Measurements from ENCODE around the gene CARS2.

Gene CARS2

DNA sequence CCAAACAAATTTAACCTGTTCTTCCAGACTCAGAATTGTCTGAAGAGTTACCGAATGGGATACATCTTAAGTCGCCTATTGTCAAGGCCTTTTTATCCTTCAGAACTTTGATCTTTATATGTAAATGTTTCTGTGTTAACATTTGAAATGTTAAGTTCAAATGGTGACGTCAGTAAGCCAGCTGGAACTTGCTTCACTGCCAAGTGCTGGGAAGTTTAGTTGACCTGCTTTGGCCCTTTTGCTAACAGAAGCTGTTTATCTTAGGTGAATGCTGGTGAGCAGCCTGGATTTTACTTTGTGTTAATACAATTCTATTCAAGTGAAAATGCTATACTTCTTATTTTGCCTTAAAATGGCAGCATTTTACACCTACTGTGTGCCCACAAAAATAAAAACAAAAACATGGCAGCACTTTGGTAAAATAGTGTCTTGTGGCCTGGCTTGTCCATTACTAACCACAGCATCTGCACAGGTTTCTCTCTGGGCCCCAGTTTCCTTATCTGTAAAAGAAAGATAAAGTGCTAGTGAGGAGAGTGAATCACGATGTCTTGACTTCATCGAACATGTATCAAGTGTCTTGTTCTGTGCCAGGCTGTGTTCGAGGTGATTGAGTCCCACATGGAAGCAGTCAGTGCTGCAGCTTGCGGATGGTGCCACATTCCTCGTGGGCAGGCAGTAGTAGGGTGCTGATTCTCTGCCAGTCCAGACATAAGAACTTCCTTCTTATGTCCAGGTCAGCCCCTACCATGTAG, 88.4 kb downstream of the CARS2 start:
- TF ChIP-seq BACH2 (CRISPR knock-in tag; IDR thresholded peaks at IDR 0.05; ENCODE audit: borderline replicate concordance): no peak
- TF ChIP-seq, protein P1, sequence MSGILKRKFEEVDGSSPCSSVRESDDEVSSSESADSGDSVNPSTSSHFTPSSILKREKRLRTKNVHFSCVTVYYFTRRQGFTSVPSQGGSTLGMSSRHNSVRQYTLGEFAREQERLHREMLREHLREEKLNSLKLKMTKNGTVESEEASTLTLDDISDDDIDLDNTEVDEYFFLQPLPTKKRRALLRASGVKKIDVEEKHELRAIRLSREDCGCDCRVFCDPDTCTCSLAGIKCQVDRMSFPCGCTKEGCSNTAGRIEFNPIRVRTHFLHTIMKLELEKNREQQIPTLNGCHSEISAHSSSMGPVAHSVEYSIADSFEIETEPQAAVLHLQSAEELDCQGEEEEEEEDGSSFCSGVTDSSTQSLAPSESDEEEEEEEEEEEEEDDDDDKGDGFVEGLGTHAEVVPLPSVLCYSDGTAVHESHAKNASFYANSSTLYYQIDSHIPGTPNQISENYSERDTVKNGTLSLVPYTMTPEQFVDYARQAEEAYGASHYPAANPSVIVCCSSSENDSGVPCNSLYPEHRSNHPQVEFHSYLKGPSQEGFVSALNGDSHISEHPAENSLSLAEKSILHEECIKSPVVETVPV (CRISPR knock-in tag; IDR thresholded peaks at IDR 0.05): no peak
- TF ChIP-seq, protein P2, sequence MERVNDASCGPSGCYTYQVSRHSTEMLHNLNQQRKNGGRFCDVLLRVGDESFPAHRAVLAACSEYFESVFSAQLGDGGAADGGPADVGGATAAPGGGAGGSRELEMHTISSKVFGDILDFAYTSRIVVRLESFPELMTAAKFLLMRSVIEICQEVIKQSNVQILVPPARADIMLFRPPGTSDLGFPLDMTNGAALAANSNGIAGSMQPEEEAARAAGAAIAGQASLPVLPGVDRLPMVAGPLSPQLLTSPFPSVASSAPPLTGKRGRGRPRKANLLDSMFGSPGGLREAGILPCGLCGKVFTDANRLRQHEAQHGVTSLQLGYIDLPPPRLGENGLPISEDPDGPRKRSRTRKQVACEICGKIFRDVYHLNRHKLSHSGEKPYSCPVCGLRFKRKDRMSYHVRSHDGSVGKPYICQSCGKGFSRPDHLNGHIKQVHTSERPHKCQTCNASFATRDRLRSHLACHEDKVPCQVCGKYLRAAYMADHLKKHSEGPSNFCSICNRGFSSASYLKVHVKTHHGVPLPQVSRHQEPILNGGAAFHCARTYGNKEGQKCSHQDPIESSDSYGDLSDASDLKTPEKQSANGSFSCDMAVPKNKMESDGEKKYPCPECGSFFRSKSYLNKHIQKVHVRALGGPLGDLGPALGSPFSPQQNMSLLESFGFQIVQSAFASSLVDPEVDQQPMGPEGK (CRISPR knock-in tag; IDR thresholded peaks at IDR 0.05; ENCODE audit: borderline replicate concordance): no peak
- no peak for TF ChIP-seq ARNTL (CRISPR knock-in tag; IDR thresholded peaks at IDR 0.05; ENCODE audit: borderline replicate concordance, low read depth)
- TF ChIP-seq, protein P3, sequence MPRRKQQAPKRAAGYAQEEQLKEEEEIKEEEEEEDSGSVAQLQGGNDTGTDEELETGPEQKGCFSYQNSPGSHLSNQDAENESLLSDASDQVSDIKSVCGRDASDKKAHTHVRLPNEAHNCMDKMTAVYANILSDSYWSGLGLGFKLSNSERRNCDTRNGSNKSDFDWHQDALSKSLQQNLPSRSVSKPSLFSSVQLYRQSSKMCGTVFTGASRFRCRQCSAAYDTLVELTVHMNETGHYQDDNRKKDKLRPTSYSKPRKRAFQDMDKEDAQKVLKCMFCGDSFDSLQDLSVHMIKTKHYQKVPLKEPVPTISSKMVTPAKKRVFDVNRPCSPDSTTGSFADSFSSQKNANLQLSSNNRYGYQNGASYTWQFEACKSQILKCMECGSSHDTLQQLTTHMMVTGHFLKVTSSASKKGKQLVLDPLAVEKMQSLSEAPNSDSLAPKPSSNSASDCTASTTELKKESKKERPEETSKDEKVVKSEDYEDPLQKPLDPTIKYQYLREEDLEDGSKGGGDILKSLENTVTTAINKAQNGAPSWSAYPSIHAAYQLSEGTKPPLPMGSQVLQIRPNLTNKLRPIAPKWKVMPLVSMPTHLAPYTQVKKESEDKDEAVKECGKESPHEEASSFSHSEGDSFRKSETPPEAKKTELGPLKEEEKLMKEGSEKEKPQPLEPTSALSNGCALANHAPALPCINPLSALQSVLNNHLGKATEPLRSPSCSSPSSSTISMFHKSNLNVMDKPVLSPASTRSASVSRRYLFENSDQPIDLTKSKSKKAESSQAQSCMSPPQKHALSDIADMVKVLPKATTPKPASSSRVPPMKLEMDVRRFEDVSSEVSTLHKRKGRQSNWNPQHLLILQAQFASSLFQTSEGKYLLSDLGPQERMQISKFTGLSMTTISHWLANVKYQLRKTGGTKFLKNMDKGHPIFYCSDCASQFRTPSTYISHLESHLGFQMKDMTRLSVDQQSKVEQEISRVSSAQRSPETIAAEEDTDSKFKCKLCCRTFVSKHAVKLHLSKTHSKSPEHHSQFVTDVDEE (CRISPR knock-in tag; IDR thresholded peaks at IDR 0.05): no peak
- TF ChIP-seq ZNF8 (CRISPR knock-in tag; IDR thresholded peaks at IDR 0.05): no peak
- no peak for TF ChIP-seq SNAI2 (CRISPR knock-in tag; IDR thresholded peaks at IDR 0.05)
- no peak for TF ChIP-seq TOX (CRISPR knock-in tag; IDR thresholded peaks at IDR 0.05; ENCODE audit: borderline replicate concordance)
- no peak for TF ChIP-seq ISL1 (CRISPR knock-in tag; IDR thresholded peaks at IDR 0.05)
- no peak for TF ChIP-seq ZNF70 (CRISPR knock-in tag; IDR thresholded peaks at IDR 0.05)
- TF ChIP-seq RARB (CRISPR knock-in tag; IDR thresholded peaks at IDR 0.05): no peak
- TF ChIP-seq GLIS3 (CRISPR knock-in tag; IDR thresholded peaks at IDR 0.05): no peak
- ATAC-seq: no peak

DNA sequence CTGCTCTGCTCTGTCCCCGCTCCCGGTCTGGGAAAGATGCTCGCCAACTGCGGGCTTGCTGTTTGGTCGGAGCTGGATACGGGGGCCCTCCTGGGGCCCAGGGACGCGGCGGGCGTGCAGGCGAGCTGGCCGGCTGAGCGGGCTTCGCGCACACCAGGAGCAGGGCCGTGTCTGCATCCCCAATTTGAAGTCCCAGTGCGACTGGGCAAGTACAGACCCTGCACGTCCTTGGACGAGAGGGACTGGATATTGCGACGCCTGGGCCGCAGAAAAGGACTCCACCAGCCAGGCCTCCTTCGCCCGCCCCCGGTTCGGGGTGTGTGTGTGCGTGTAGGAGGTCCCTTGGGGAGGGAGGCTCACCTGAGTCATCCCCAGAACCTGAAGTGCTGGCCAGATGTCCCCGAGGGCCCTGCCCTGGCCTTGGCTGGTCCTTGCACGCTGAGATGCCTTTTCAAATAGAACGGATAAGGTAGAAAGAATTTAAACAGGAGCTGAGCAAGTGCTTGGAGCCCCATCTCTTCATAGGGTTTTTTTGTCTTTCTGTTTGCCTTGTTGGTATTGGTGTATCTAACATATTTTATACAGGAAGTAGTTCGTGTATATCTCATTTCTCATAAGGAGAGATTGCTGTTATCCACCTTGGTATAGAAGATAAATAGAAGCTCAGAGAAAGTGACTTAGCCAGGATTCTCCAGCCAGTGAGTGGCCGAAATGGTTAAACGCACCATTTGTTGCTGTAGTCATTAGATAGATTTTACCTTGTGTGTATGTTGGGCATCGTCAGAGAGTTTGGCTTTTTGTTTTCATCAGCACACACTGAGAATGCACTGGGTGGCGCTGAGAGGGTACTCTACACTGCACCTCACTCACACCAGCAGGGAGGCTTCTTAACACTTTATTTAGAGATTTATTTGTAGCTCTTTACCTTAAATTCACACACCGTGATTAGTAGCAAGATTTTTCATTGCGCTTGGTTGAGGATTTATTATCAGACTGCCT, 89.5 kb downstream of the CARS2 start:
- ATAC-seq: peak; percentile 47
- no peak for TF ChIP-seq TOX (CRISPR knock-in tag; IDR thresholded peaks at IDR 0.05; ENCODE audit: borderline replicate concordance)
- peak; percentile 73 for TF ChIP-seq ZFP3 (CRISPR knock-in tag; IDR thresholded peaks at IDR 0.05)

DNA sequence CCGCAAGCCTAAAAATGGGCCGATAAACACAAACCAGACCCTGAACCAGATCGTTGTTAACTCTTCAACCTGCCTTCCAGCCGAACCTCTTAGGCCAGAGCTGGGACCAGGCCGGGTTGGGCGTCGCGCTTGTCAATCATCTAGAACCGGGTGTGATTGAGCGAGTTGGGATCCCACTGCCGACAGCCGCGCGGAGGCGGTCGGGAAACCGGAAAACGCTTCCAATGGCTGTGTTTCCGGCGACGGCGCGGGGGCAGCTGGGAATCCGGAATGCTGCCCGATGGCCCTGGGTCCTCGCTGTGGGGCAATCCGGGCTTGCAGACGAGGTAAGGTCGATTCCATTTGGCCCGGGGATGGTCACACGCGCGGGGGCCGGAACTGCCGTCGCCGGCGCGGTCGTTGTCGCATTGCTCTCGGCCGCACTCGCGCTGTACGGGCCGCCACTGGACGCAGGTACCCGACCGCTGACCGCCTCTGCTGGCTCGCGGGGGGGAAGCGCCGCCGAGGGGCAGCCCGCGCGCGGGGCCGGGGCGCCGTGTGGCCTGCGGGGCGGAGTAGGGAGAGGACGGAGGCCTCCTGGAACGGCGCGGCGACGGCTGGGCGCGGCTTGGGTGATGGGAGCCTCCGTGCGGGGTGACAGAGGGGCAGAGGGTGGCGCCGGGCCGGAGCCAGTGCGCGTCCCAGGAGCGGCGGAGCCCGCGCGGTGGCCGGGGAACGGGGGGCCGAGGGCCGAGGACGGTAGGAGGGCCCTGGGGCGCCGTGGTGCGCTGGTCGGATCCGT, 90.4 kb downstream of the CARS2 start, which contains the start of gene NAXD:
Gene NAXD (plus strand): TSS at position 224 of the 781 bp plus-strand sequence. CDS start 57 bp downstream, at position 281.
- ATAC-seq: peak; percentile 98
- TF ChIP-seq, protein P3 (CRISPR knock-in tag; IDR thresholded peaks at IDR 0.05): no peak; the same call in 1 of the 2 replicates
- TF ChIP-seq ZC3H10 (CRISPR knock-in tag; IDR thresholded peaks at IDR 0.05) (no peak), ZFP30 (CRISPR knock-in tag; IDR thresholded peaks at IDR 0.05) (no peak), TOX (CRISPR knock-in tag; IDR thresholded peaks at IDR 0.05; ENCODE audit: borderline replicate concordance) (no peak), RARB (CRISPR knock-in tag; IDR thresholded peaks at IDR 0.05) (no peak), ISL1 (CRISPR knock-in tag; IDR thresholded peaks at IDR 0.05) (no peak), ZNF8 (CRISPR knock-in tag; IDR thresholded peaks at IDR 0.05) (no peak), SNAI2 (CRISPR knock-in tag; IDR thresholded peaks at IDR 0.05) (no peak), PPARA (CRISPR knock-in tag; IDR thresholded peaks at IDR 0.05; ENCODE audit: borderline replicate concordance) (no peak)
- TF ChIP-seq, protein P2 (CRISPR knock-in tag; IDR thresholded peaks at IDR 0.05; ENCODE audit: borderline replicate concordance): no peak
